Muscle of back (tissue), 11 donors: ENCODE data around the gene SKAP2. TPM values are rescaled to one million over a fixed set of nuclear protein-coding genes. Genes with fewer than 3 reads are reported as not detected.

Source experiments
- DNase-seq, 3 donors: peaks; one replicate each; pipeline versions ENCODE4 v3.0.0 to v3.0.0-alpha.2; 2013
- polyA plus RNA-seq, 10 donors: library from polyadenylated mRNA; unstranded; fragments of 120-200 nt; gene quantifications; one replicate each; pipeline ENCODE4 v1.2.1, GENCODE V29; 2013; ENCODE audit not compliant: insufficient read length in 10 of 10

SKAP2 gene
- polyA plus RNA-seq, 10 donors: 9.5 to 15.3 (median 13.5) TPM

DNA sequence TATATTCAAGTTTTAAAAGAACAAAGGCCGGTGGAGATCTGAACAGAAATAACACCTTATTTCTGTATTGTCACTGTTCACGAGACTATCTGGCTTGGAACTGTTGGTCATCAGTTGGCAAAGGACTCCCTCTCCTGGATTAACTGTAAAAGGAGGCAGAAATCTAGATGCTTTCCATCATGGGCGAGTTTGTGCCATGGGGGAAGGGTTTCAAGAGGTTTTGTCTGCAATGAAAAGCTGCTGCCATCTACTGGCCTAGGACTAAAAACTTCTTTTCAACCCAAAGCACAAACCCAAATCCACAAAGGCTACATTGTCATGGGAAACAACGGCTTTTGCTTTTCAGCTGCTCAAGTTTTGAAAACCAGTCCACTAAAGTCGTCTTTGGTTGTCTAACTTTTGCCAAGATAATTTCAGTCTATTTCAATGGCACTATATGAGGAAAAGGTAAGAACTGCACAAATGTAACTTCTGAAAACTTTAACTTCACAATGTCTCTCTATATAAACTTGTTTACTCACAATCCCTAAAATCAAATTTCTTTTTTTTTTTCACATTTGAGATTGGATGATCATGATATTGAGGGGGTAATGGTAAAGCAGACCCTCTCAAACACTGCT is 196.8 kb downstream of the SKAP2 start:
- peak; percentile 88 to 94 (median 90) for DNase-seq

DNA sequence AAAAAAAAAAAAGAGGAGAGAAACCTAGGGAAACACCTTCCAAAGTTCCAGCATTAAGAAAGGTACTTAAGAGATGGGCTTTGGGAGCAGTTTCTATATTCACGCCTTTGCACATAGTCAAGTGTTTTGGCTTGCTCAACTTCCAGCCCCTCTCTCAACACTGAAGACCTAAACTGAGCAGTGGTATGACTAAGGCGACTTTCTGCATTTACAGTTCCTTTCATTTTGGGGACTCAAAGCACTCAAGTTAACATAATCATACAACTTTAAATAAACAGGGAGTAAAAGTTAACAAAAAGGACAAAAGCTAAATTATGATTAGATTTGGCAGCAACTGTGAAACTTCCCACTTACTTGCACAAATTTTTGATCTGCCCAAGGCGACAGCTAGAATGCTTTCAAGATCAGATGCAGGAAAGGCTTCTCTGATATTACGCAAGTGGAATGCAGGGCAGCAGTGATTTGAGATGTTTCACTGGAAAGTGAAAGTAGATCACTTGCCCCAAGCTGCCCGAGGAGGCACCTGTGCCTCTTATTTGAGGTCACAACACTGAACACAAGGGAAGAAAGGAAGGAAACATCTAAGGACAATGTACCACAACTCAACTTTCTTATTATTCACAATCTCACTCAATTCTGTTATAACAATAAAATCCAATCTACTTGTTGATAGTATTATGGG is 199.5 kb downstream of the SKAP2 start:
- no peak for DNase-seq

DNA sequence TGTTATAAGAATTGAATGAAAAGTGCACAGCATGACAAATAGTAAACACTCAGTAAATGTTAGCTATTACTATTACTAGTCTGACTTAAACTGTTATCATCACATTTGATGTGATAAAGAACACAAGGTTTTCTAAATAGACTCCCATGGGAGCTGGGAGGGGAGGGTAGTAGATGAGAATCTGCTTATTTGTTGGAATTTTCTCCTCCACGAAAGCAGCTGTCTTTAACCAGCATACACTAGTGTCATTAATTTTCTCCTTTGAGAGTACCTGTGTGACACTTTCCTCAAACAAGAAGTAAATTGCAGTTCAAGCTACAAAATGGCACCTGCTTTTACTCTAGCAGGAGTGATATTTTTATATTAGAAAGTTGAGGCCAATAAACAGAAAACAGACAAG is 200.1 kb downstream of the SKAP2 start:
- DNase-seq: no peak

GRCh38 chr7:26663874-26664273 is 200.5 kb downstream of the SKAP2 start:
- no peak for DNase-seq

DNA sequence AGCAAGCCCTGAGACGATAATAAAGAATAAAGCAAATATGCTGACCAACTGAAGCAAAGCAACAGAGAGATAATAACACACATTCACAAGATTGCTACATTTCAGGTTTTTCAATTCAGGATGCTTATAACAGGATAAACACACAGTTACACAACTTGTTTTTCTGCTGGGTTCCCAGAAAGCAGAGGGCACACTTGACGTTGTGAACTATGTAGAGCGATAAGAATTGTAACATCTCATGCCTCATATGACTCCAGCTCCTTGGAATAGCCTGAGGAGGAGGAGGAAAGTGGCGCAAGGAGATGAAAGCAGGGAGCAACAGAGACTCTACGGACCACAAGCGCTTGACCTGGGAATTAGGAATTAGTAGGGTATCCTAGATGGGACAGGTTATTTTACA is 201.7 kb downstream of the SKAP2 start:
- no peak for DNase-seq

- DNase-seq: no peak
Observed at GRCh38 chr7:26659121-26659520, 205.3 kb downstream of the SKAP2 start.

- DNase-seq: no peak
Observed at GRCh38 chr7:26658389-26659084, 205.9 kb downstream of the SKAP2 start.

DNA sequence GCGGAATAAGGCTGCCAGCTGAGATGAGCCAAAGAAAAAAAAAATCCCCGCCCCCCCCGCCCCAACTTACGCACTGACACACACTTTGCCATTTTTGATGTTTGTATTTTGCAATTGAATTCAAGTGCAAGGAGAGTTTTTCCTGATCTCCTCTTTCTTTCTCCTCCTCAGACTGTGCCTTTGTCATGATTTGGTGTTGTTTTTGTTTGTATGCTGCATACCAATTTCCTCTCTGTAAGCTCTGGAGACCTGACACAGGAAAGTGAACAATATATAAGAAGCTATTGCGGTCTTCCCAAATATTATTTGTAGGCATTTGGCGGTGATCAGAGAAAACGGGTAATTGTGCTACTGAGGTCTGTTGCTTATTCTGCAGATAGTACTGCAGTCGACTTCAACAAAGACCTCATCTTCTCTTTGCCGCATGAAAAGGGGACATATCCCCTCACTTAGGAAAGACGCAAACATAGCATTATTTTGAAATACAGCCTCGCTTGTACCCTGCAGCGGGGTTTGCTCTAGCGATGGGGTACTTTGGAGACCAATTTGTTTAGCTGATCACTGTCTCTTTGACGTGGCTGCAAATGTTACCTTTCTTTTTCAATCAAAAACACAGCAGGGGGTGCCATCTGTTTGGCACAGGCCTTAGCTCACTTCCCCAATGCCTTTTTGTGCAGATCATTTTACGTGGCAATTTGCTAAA is 206.6 kb downstream of the SKAP2 start:
- no peak for DNase-seq

GRCh38 chr7:26657206-26657641 is 207.2 kb downstream of the SKAP2 start:
- peak in 1 of 3 donors; percentile 10 for DNase-seq

DNA sequence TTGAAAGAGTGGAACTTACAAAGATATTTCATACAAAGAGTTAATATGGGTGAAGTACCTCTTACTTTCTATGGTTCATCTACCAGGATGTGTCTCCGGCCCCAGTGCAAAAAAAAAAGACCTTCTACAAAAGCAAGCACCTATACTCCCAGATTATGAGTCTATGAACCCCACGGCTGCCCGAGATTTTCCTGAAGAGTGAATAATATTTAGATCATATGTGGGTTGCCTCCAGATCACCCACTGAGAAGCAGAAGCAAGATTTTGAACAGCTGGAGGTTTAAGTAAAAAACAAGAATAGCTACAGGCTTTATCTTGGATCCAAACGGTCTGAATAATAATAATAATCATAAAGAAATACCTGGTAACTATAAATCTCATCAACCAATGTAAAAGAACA is 207.7 kb downstream of the SKAP2 start:
- no peak for DNase-seq

- no peak for DNase-seq
Observed at GRCh38 chr7:26655781-26656180, 208.6 kb downstream of the SKAP2 start.

- peak in 1 of 3 donors; percentile 8 for DNase-seq
Observed at GRCh38 chr7:26653430-26654399, 210.7 kb downstream of the SKAP2 start.

GRCh38 chr7:26652401-26653100 is 211.8 kb downstream of the SKAP2 start:
- DNase-seq: no peak

GRCh38 chr7:26650103-26650502 is 214.3 kb downstream of the SKAP2 start:
- DNase-seq: no peak

- DNase-seq: no peak
Observed at GRCh38 chr7:26649388-26649787, 215.0 kb downstream of the SKAP2 start.

- peak in 1 of 3 donors; percentile 9 for DNase-seq
Observed at GRCh38 chr7:26648554-26648953, 215.8 kb downstream of the SKAP2 start.

DNA sequence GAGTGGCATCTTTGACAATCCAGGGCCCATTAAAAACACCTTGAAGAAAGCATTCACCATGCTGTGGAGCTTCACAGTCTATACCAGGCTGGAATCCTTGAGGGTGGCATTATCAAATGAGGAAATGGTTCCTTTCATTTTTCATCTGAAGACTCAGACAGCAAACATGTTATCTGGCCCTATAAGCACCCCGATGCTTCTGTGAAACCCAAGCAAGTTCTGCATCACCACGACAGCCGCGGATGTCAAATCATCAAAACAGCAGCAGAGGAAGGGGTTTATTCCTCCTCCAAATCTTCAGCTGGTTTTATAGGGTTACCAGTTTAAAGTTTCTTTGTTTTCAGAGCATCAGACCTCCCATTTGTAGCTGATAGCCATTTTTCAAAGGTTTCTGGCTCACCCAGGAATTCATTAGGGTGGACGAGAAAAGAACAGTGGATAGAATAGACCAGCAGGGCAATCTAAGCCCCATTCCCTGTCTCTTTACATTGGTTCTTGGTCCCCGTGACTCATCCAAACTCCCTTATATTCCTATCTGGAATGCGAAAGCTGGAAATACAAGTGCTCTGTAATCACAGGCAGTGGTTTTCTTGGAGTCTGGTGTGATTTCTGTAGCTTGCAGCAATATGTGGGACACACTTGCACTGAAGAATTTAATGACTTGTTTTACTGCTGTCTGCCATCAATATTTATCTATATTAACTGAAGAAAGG is 217.9 kb downstream of the SKAP2 start:
- DNase-seq: no peak

- no peak for DNase-seq
Observed at GRCh38 chr7:26645121-26645520, 219.3 kb downstream of the SKAP2 start.

DNA sequence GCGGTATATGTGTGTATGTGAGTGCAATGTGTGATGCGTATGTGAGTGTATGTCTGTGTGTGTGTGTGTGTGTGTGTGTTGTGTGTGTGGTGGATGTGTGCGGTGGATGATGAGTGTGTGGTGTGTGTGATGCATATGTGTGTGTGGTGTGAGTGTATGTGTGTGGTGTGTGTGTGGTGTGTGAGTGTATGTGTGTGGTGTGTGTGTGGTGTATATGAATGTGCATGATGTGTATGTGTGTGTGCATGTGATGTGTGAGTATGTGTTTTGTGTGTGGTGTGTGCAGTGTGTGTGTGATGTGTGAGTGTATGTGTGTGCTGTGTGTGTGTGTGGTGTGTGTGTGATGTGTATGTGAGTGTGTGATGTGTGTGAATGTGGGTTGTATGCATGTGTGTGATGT is 222.0 kb downstream of the SKAP2 start:
- no peak for DNase-seq

- no peak for DNase-seq
Observed at GRCh38 chr7:26639695-26640094, 224.7 kb downstream of the SKAP2 start.
